Neuronal stem cell (in vitro differentiated cells): ENCODE results near the gene MXD3.

Experiments
- DNase-seq: peaks from one replicate; pipeline ENCODE4 v3.0.0-alpha.2; 2013; ENCODE audit warnings: low spot score
- H2AFZ ChIP-seq: one replicate; pipeline ENCODE4 v1.6.1; 2013; ENCODE audit warnings: mild to moderate bottlenecking, low read length, inconsistent platforms
- H2AK5ac ChIP-seq: 2 replicates; pipeline ENCODE4 v1.6.1; 2013; ENCODE audit warnings: low read depth, mild to moderate bottlenecking, inconsistent platforms, low read length, moderate library complexity, mixed read lengths
- H2BK120ac ChIP-seq: 2 replicates; pipeline ENCODE4 v1.6.1; 2013; ENCODE audit warnings: low read depth, mild to moderate bottlenecking, inconsistent platforms, low read length, moderate library complexity, mixed read lengths
- H2BK12ac ChIP-seq: one replicate; pipeline ENCODE4 v1.6.1; 2013; ENCODE audit warnings: low read length, inconsistent platforms
- H2BK15ac ChIP-seq: 2 replicates; pipeline ENCODE4 v1.6.1; 2013; ENCODE audit warnings: mild to moderate bottlenecking, low read length, inconsistent platforms, mixed read lengths
- H2BK5ac ChIP-seq: one replicate; pipeline ENCODE4 v1.6.1; 2013; ENCODE audit warnings: inconsistent platforms, mild to moderate bottlenecking, low read length, moderate library complexity
- H3K14ac ChIP-seq: one replicate; pipeline ENCODE4 v1.6.1; 2013; ENCODE audit warnings: low read length, inconsistent platforms
- H3K18ac ChIP-seq: 2 replicates; pipeline ENCODE4 v1.6.1; 2013; ENCODE audit warnings: low read length, inconsistent platforms
- H3K23ac ChIP-seq: 2 replicates; pipeline ENCODE4 v1.6.1; 2013; ENCODE audit warnings: low read depth, mild to moderate bottlenecking, mixed read lengths, low read length, inconsistent platforms; ENCODE audit not compliant: poor library complexity
- H3K27ac ChIP-seq: replicated peaks from 3 replicates; pipeline ENCODE4 v1.5.1; 2013; ENCODE audit warnings: low read length, inconsistent platforms
- H3K27me3 ChIP-seq, 3 experiments: 2 replicates each; pipeline ENCODE4 v1.6.1; 2013; ENCODE audit warnings: low read length in 3 of 3, mild to moderate bottlenecking in 2 of 3, inconsistent platforms in 1 of 3, low read depth in 1 of 3, mixed read lengths in 1 of 3, moderate library complexity in 1 of 3; ENCODE audit not compliant: control insufficient read depth in 3 of 3, insufficient read depth in 3 of 3
- H3K36me3 ChIP-seq, 2 donors: replicated peaks in 1 of 2; 2 replicates each; pipeline ENCODE4 v1.6.1; 2013; ENCODE audit warnings: low read length in 2 of 2; ENCODE audit not compliant: control insufficient read depth in 2 of 2, insufficient read depth in 2 of 2
- H3K4ac ChIP-seq: 2 replicates; pipeline ENCODE4 v1.6.1; 2013; ENCODE audit warnings: inconsistent platforms, mild to moderate bottlenecking, low read length, moderate library complexity
- H3K4me1 ChIP-seq, 2 donors: 1 replicate in 1 of 2; 2 replicates in 1 of 2; pipeline ENCODE4 v1.6.1; 2013; ENCODE audit warnings: low read length in 2 of 2, low read depth in 1 of 2; ENCODE audit not compliant: control insufficient read depth in 2 of 2, insufficient read depth in 1 of 2
- H3K4me2 ChIP-seq: one replicate; pipeline ENCODE4 v1.6.1; 2013; ENCODE audit warnings: mild to moderate bottlenecking, low read length, inconsistent platforms; ENCODE audit not compliant: insufficient read depth, poor library complexity, severe bottlenecking
- H3K4me3 ChIP-seq, 2 donors: 2 replicates each; pipeline ENCODE4 v1.5.1; 2013; ENCODE audit warnings: low read length in 2 of 2, mild to moderate bottlenecking in 2 of 2, inconsistent platforms in 1 of 2, moderate library complexity in 1 of 2
- H3K79me1 ChIP-seq: one replicate; pipeline ENCODE4 v1.6.1; 2013; ENCODE audit warnings: low read depth, mild to moderate bottlenecking, inconsistent platforms, low read length, moderate library complexity
- H3K9ac ChIP-seq: one replicate; pipeline ENCODE4 v1.6.1; 2013; ENCODE audit warnings: mild to moderate bottlenecking, low read depth, low read length, inconsistent platforms; ENCODE audit not compliant: poor library complexity
- H3K9me3 ChIP-seq, 2 donors: replicated peaks in 1 of 2; 2 replicates each; pipeline versions ENCODE3 to v1.6.1; 2013; ENCODE audit warnings: low read length in 2 of 2, mild to moderate bottlenecking in 2 of 2, inconsistent platforms in 1 of 2, low read depth in 1 of 2, mixed read lengths in 1 of 2, moderate library complexity in 1 of 2; ENCODE audit not compliant: control insufficient read depth in 2 of 2, insufficient read depth in 1 of 2
- H4K8ac ChIP-seq: one replicate; pipeline ENCODE4 v1.6.1; 2013; ENCODE audit warnings: low read depth, mild to moderate bottlenecking, inconsistent platforms, low read length, moderate library complexity
- H4K91ac ChIP-seq: one replicate; pipeline ENCODE4 v1.6.1; 2013; ENCODE audit warnings: low read length, low read depth, mild to moderate bottlenecking, inconsistent platforms; ENCODE audit not compliant: poor library complexity
- WGBS, 2 donors: extraction: QIAGEN DNeasy Blood & Tissue Kit; methylation state at CpG; one replicate each; pipeline ENCODE4 v1.1.7; 2013; ENCODE audit warnings: missing lambda C conversion rate in 2 of 2, mixed read lengths in 1 of 2; ENCODE audit not compliant: insufficient read length in 2 of 2, insufficient replicate concordance in 1 of 2; ENCODE audit errors: extremely low coverage in 2 of 2; 5-methylcytosine and 5-hydroxymethylcytosine counted together

Gene MXD3

DNA sequence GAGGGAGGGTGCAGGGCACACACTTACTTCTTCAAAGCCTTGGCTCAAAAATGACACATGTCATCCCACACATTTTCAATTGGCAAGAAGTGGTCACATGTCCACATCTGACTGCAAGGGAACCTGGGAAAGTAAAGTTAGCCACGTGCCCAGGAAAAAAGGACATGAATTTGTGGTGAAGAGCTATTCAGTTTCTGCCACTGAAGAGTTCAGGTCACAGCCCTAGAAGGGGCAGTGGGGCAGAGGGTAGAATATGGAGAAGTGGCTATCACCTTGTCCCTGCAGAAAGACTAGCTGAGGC is 44.1 kb upstream of the MXD3 start:
- H3K9ac ChIP-seq = no peak overlapping the region
- H3K18ac ChIP-seq = no peak overlapping the region
- no peaks in the 10 kb centered on the region for H3K9me3 ChIP-seq
- H2BK5ac ChIP-seq = no peak overlapping the region
- H4K91ac ChIP-seq = no peak overlapping the region
- H3K27ac ChIP-seq = no peak overlapping the region
- H2BK120ac ChIP-seq = no peak overlapping the region
- H3K79me1 ChIP-seq = peaks cover 6% of the 10 kb centered on the region
- H2AK5ac ChIP-seq = no peak overlapping the region
- H3K4ac ChIP-seq = no peak overlapping the region
- H3K4me2 ChIP-seq = no peak overlapping the region
- no peak overlapping the region for H2BK12ac ChIP-seq
- no peak overlapping the region for H3K14ac ChIP-seq
- no peak overlapping the region for H3K4me3 ChIP-seq
- H3K27me3 ChIP-seq = peaks cover 0 to 12% (median 0%) of the 10 kb centered on the region in 3 experiments
- H4K8ac ChIP-seq = no peak overlapping the region
- no peak overlapping the region for H3K23ac ChIP-seq
- peaks cover 4 to 32% of the 10 kb centered on the region in 2 donors for H3K4me1 ChIP-seq
- H2AFZ ChIP-seq = no peak overlapping the region
- H3K36me3 ChIP-seq = no peaks in the 10 kb centered on the region
- no peak overlapping the region for H2BK15ac ChIP-seq
- DNase-seq = no peak
- WGBS, 2 donors = no CpG with 5 or more reads among the region's 1 CpG

DNA sequence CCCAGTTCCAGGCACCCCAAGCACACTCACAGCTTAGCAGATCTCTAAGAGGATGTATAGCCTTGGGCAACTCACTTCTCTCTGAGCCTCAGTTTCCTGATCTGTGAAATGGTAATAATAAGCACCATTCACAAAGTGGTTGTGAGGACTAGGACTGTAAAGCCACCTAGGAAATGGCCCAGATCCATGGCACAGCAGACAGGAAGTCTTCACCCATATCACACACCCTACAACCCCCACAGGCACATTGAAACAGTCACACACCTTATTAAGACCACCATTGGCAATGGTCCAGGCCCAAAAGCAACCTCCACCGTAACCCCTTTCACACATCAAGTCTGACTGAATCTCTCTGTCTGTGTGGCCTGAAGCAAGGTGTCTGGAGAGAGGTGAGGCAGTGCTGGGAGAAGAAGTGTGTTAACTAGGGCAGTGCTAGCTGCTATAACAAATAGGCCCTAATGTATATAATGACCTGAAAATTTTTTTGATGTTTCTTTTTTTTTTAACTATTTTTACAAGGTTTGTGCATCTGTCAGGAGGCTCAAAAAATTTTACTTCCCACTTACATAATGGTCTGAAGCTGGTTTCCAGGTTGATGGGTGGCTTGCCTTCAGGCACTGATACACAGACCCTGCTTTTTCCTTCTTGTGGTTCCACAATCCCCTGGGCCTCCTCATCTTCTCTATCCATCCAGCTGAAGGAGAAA is 43.6 kb upstream of the MXD3 start:
- no peak overlapping the region for H3K4ac ChIP-seq
- no peak overlapping the region for H3K4me2 ChIP-seq
- no peak overlapping the region for H3K9ac ChIP-seq
- no peak overlapping the region for H2AK5ac ChIP-seq
- no peak overlapping the region for H2BK15ac ChIP-seq
- H4K91ac ChIP-seq = no peak overlapping the region
- H3K18ac ChIP-seq = no peak overlapping the region
- WGBS, 2 donors = no CpG with 5 or more reads among the region's 1 CpG
- DNase-seq = no peak
- no peak overlapping the region for H4K8ac ChIP-seq
- H3K14ac ChIP-seq = no peak overlapping the region
- H3K79me1 ChIP-seq = peaks cover 6% of the 10 kb centered on the region
- no peak overlapping the region for H2BK12ac ChIP-seq
- H2BK5ac ChIP-seq = no peak overlapping the region
- H3K36me3 ChIP-seq = no peaks in the 10 kb centered on the region
- peaks cover 7 to 36% of the 10 kb centered on the region in 2 donors for H3K4me1 ChIP-seq
- peaks cover 0 to 12% (median 0%) of the 10 kb centered on the region in 3 experiments for H3K27me3 ChIP-seq
- no peak overlapping the region for H3K23ac ChIP-seq
- H3K27ac ChIP-seq = no peak overlapping the region
- no peak overlapping the region for H2BK120ac ChIP-seq
- H3K4me3 ChIP-seq = no peak overlapping the region
- no peaks in the 10 kb centered on the region for H3K9me3 ChIP-seq
- no peak overlapping the region for H2AFZ ChIP-seq

DNA sequence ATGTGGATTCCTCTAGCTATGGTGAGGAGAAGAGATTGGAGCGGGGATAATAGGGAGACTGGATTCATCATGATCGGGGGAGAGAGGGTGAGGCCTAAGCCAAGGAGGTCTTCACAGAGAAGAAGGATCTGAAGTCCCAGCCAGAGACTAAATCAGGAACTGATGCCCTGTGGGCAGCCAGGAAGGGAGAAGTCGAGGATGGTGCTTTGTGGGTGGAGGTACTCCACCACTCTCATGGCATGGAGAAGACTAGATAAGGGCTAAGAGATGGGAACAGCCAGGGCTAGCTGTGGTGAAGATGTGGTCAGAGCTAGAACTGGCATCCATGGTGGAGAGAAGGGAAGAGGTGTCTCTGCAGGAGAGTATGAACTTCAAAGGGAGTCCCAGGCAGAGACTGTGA is 43.0 kb upstream of the MXD3 start:
- no peak overlapping the region for H2BK12ac ChIP-seq
- H3K4me3 ChIP-seq = no peak overlapping the region
- no peak overlapping the region for H3K27ac ChIP-seq
- no peak overlapping the region for H3K4me2 ChIP-seq
- H2AK5ac ChIP-seq = no peak overlapping the region
- H2AFZ ChIP-seq = no peak overlapping the region
- H2BK120ac ChIP-seq = no peak overlapping the region
- no peak overlapping the region for H2BK5ac ChIP-seq
- H3K4ac ChIP-seq = no peak overlapping the region
- peaks cover 8% of the 10 kb centered on the region for H3K79me1 ChIP-seq
- H3K14ac ChIP-seq = no peak overlapping the region
- H3K36me3 ChIP-seq = peaks cover 3 to 5% of the 10 kb centered on the region in 2 donors
- no CpG with 5 or more reads among the region's 3 CpGs for WGBS, 2 donors
- no peak overlapping the region for H3K9ac ChIP-seq
- H4K91ac ChIP-seq = no peak overlapping the region
- DNase-seq = no peak
- no peak overlapping the region for H2BK15ac ChIP-seq
- H3K18ac ChIP-seq = no peak overlapping the region
- no peaks in the 10 kb centered on the region for H3K9me3 ChIP-seq
- no peak overlapping the region for H3K23ac ChIP-seq
- peaks cover 8 to 38% of the 10 kb centered on the region in 2 donors for H3K4me1 ChIP-seq
- H3K27me3 ChIP-seq = peaks cover 0 to 12% (median 0%) of the 10 kb centered on the region in 3 experiments
- H4K8ac ChIP-seq = no peak overlapping the region

DNA sequence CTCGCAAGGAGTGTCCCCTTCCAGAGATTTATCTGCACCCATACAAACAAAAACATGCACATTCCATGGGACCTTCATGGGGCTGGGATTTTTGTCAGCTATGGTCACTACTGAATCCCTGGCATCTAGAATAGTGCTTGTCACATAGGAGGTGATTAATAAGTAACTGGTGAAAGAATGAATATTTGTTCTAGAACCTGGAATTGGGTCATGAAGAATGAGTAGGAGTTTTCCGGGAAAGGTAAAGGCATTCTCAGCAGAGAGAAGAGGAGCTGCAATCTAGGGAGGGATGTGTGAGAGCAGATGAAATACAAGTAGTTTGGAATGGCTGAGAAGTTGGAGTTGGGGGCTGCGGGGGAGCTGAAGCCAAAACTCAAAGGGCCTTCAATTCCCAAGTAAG is 42.6 kb upstream of the MXD3 start:
- WGBS, 2 donors = no CpG with 5 or more reads among the region's 3 CpGs
- H4K8ac ChIP-seq = no peak overlapping the region
- no peak overlapping the region for H3K18ac ChIP-seq
- no peak overlapping the region for H3K4ac ChIP-seq
- peaks cover 0 to 12% (median 0%) of the 10 kb centered on the region in 3 experiments for H3K27me3 ChIP-seq
- H3K4me1 ChIP-seq = peaks cover 8 to 34% of the 10 kb centered on the region in 2 donors
- H2AK5ac ChIP-seq = no peak overlapping the region
- H2BK15ac ChIP-seq = no peak overlapping the region
- H2BK5ac ChIP-seq = no peak overlapping the region
- H3K9ac ChIP-seq = no peak overlapping the region
- H3K4me3 ChIP-seq = no peak overlapping the region
- H2BK12ac ChIP-seq = no peak overlapping the region
- no peak overlapping the region for H2AFZ ChIP-seq
- no peak overlapping the region for H3K4me2 ChIP-seq
- no peak overlapping the region for H4K91ac ChIP-seq
- DNase-seq = no peak
- no peak overlapping the region for H2BK120ac ChIP-seq
- H3K36me3 ChIP-seq = peaks cover 4 to 10% of the 10 kb centered on the region in 2 donors
- H3K79me1 ChIP-seq = peaks cover 11% of the 10 kb centered on the region
- H3K23ac ChIP-seq = no peak overlapping the region
- no peak overlapping the region for H3K27ac ChIP-seq
- H3K14ac ChIP-seq = no peak overlapping the region
- no peaks in the 10 kb centered on the region for H3K9me3 ChIP-seq
